Kidney (tissue), 14 donors: ENCODE results near the gene EIF5A2. TPM values are rescaled to one million over a fixed set of nuclear protein-coding genes. Genes with fewer than 3 reads are reported as not detected.
A peak's percentile ranks its signal among the peaks of the same experiment; 100 is the strongest.

Experiments used
- DNase-seq, 5 donors: peaks; one replicate each; pipeline ENCODE4 v3.0.0-alpha.2; 2013 to 2020
- FAIRE-seq: peaks from 2 replicates; lab custom pipeline; 2012; peaks lifted over from hg19 to GRCh38; lab: Jason Lieb, UNC
- H3K27ac ChIP-seq, 2 donors: one replicate each; pipeline ENCODE4 v1.7.0; 2013; ENCODE audit warnings: low read depth in 2 of 2, low read length in 2 of 2, inconsistent platforms in 1 of 2
- H3K27me3 ChIP-seq: one replicate; pipeline ENCODE4 v1.7.1; 2013; ENCODE audit warnings: low read length, inconsistent platforms; ENCODE audit not compliant: control insufficient read depth, insufficient read depth
- H3K36me3 ChIP-seq, 3 donors: one replicate each; pipeline versions ENCODE4 v1.7.0 to v1.7.1; 2013; ENCODE audit warnings: low read length in 3 of 3, control low read depth in 1 of 3, inconsistent platforms in 1 of 3; ENCODE audit not compliant: insufficient read depth in 3 of 3, control insufficient read depth in 2 of 3
- H3K4me1 ChIP-seq, 3 donors: one replicate each; pipeline versions ENCODE4 v1.7.0 to v1.7.1; 2013; ENCODE audit warnings: low read length in 3 of 3, inconsistent platforms in 1 of 3, low read depth in 1 of 3; ENCODE audit not compliant: control insufficient read depth in 2 of 3, insufficient read depth in 2 of 3
- H3K4me3 ChIP-seq, 3 donors: one replicate each; pipeline versions ENCODE4 v1.7.0 to v1.8.1; 2013; ENCODE audit warnings: low read length in 3 of 3, control low read depth in 1 of 3, inconsistent platforms in 1 of 3
- H3K9ac ChIP-seq, 3 donors: one replicate each; pipeline versions ENCODE4 v1.7.0 to v1.7.1; 2013; ENCODE audit warnings: low read length in 3 of 3, control low read depth in 1 of 3, inconsistent platforms in 1 of 3
- H3K9me3 ChIP-seq, 3 donors: one replicate each; pipeline versions ENCODE4 v1.7.0 to v1.7.1; 2013; ENCODE audit warnings: low read length in 3 of 3, control low read depth in 1 of 3, inconsistent platforms in 1 of 3; ENCODE audit not compliant: control insufficient read depth in 2 of 3, insufficient read depth in 1 of 3
- CTCF ChIP-seq: IDR thresholded peaks from 3 replicates; pipeline ENCODE4 v1.5.1; 2012; ENCODE audit warnings: mild to moderate bottlenecking, moderate library complexity, borderline replicate concordance; ENCODE audit not compliant: insufficient read depth; ENCODE audit errors: extremely low read depth
- intact Hi-C: fragments of 100-400 bp; cut with DNase I; formaldehyde crosslinking; loops from one replicate; pipeline ENCODE4 v1.11.1; 2022
- polyA plus RNA-seq: library from polyadenylated mRNA; stranded (reverse); fragments of 350-450 nt; fragmentation: Illumina TruSeq; extraction: RNeasy Lipid Tissue Mini Kit (QIAGEN cat#74804); gene quantifications from one replicate; pipeline ENCODE4 v1.2.3, GENCODE V29; 2014; ENCODE audit warnings: low read depth, low replicate concordance; ENCODE audit not compliant: insufficient read depth
- total RNA-seq: library from RNA; stranded (reverse); fragmentation: NEBNext Ultra II Directional; extraction: Animal tissue kit (Norgen Biotek cat#: 25700); gene quantifications from one replicate; pipeline ENCODE4 v1.2.1, GENCODE V29; 2021
- donor health status: control.
- donor health status: control.
- donor health status: control.
- donor health status: control.
- donor health status: control.
- donor health status: DM: yes; HTN: yes; CAD: no.
- donor health status: Normal renal cell carcinoma (clear cell type).

Gene EIF5A2
- total and polyA plus RNA-seq, 2 donors from 2014 or later: 6.1 to 11.2 TPM

- no peak overlapping the region for H3K27ac ChIP-seq
- no peak overlapping the region for H3K4me3 ChIP-seq
- intact Hi-C loops: no loop called here
- H3K9ac ChIP-seq: no peak overlapping the region
- no peak for TF ChIP-seq CTCF
- peaks cover 0 to 14% (median 6%) of the 10 kb centered on the region in 3 donors for H3K4me1 ChIP-seq
- H3K27me3 ChIP-seq: no peaks in the 10 kb centered on the region
- FAIRE-seq (no peak), DNase-seq (no peak)
- H3K9me3 ChIP-seq: no peaks in the 10 kb centered on the region
- peaks cover 2 to 24% (median 11%) of the 10 kb centered on the region in 3 donors for H3K36me3 ChIP-seq
These were observed 43.8 kb downstream of the EIF5A2 start for GRCh38 chr3:170864525-170865208.

GRCh38 chr3:170863816-170864215 lies 44.6 kb downstream of the EIF5A2 start:
- no peak overlapping the region for H3K4me3 ChIP-seq
- peaks cover 2 to 24% (median 11%) of the 10 kb centered on the region in 3 donors for H3K36me3 ChIP-seq
- TF ChIP-seq CTCF: no peak
- H3K9ac ChIP-seq: no peak overlapping the region
- DNase-seq (no peak), FAIRE-seq (no peak)
- H3K4me1 ChIP-seq: peaks cover 0 to 8% (median 3%) of the 10 kb centered on the region in 3 donors
- H3K27ac ChIP-seq: no peak overlapping the region
- H3K27me3 ChIP-seq: no peaks in the 10 kb centered on the region
- intact Hi-C loops: no loop called here
- H3K9me3 ChIP-seq: no peaks in the 10 kb centered on the region

GRCh38 chr3:170862618-170863374 lies 45.6 kb downstream of the EIF5A2 start:
- FAIRE-seq: no peak
- no peak for TF ChIP-seq CTCF
- intact Hi-C loops: no loop called here
- H3K4me1 ChIP-seq: peaks cover 0 to 6% (median 0%) of the 10 kb centered on the region in 3 donors
- H3K9ac ChIP-seq: no peak overlapping the region
- no peak overlapping the region for H3K4me3 ChIP-seq
- no peaks in the 10 kb centered on the region for H3K9me3 ChIP-seq
- H3K36me3 ChIP-seq: peaks cover 2 to 24% (median 11%) of the 10 kb centered on the region in 3 donors
- peak in 3 of 5 donors; percentile 43 to 74 (median 48) for DNase-seq
- H3K27ac ChIP-seq: no peak overlapping the region
- H3K27me3 ChIP-seq: no peaks in the 10 kb centered on the region
